H9 (cell line): Measurements from ENCODE around the gene PLXNB3. TPM values are rescaled to one million over a fixed set of nuclear protein-coding genes. Genes with fewer than 3 reads are reported as not detected.

ENCODE experiments used
- DNase-seq: peaks from one replicate; pipeline ENCODE4 v3.0.0-alpha.2; 2017
- H2AFZ ChIP-seq: one replicate; pipeline ENCODE4 v1.6.1; 2013; ENCODE audit warnings: mild to moderate bottlenecking, low read length, control low read depth, moderate library complexity
- H2AK5ac ChIP-seq: 2 replicates; pipeline ENCODE4 v1.6.1; 2013; ENCODE audit warnings: low read length, control low read depth, mixed read lengths; ENCODE audit not compliant: insufficient read length
- H2BK120ac ChIP-seq: one replicate; pipeline ENCODE4 v1.6.1; 2013; ENCODE audit warnings: low read depth, mild to moderate bottlenecking, low read length, control low read depth, inconsistent platforms; ENCODE audit not compliant: poor library complexity, severe bottlenecking
- H2BK12ac ChIP-seq: 2 replicates; pipeline ENCODE4 v1.6.1; 2013; ENCODE audit warnings: low read length, control low read depth, mixed read lengths, low read depth; ENCODE audit not compliant: insufficient read length
- H2BK15ac ChIP-seq: 2 replicates; pipeline ENCODE4 v1.6.1; 2013; ENCODE audit warnings: low read depth, low read length, control low read depth
- H2BK20ac ChIP-seq: one replicate; pipeline ENCODE4 v1.6.1; 2013; ENCODE audit warnings: low read depth, mild to moderate bottlenecking, low read length, control low read depth, inconsistent platforms; ENCODE audit not compliant: poor library complexity, severe bottlenecking
- H2BK5ac ChIP-seq: 2 replicates; pipeline ENCODE4 v1.6.1; 2013; ENCODE audit warnings: low read length, control low read depth, mixed read lengths; ENCODE audit not compliant: insufficient read length
- H3K14ac ChIP-seq: 2 replicates; pipeline ENCODE4 v1.6.1; 2013; ENCODE audit warnings: low read length, control low read depth; ENCODE audit not compliant: insufficient read depth
- H3K18ac ChIP-seq: 2 replicates; pipeline ENCODE4 v1.6.1; 2013; ENCODE audit warnings: low read depth, mild to moderate bottlenecking, mixed read lengths, low read length, control low read depth; ENCODE audit not compliant: insufficient read length
- H3K23ac ChIP-seq: 2 replicates; pipeline ENCODE4 v1.6.1; 2013; ENCODE audit warnings: low read length, control low read depth, mixed read lengths, low read depth; ENCODE audit not compliant: insufficient read length
- H3K23me2 ChIP-seq: 2 replicates; pipeline ENCODE4 v1.6.1; 2013; ENCODE audit warnings: low read depth, mild to moderate bottlenecking, mixed read lengths, low read length, control low read depth; ENCODE audit not compliant: insufficient read length, poor library complexity, severe bottlenecking
- H3K27ac ChIP-seq: 2 replicates; pipeline ENCODE4 v1.5.1; 2013; ENCODE audit warnings: low read length, control low read depth, mixed read lengths, low read depth; ENCODE audit not compliant: insufficient read length
- H3K27me3 ChIP-seq: 2 replicates; pipeline ENCODE4 v1.6.1; 2013; ENCODE audit warnings: low read length, control low read depth, inconsistent platforms; ENCODE audit not compliant: insufficient read depth
- H3K4ac ChIP-seq: 2 replicates; pipeline ENCODE4 v1.6.1; 2013; ENCODE audit warnings: low read depth, mild to moderate bottlenecking, control low read depth, inconsistent platforms, low read length, moderate library complexity
- H3K4me1 ChIP-seq: 2 replicates; pipeline ENCODE4 v1.6.1; 2013; ENCODE audit warnings: low read length, control low read depth, inconsistent platforms; ENCODE audit not compliant: insufficient read depth
- H3K4me2 ChIP-seq: 2 replicates; pipeline ENCODE4 v1.6.1; 2013; ENCODE audit warnings: low read length, control low read depth, mixed read lengths; ENCODE audit not compliant: insufficient read length, insufficient read depth
- H3K56ac ChIP-seq: 2 replicates; pipeline ENCODE4 v1.6.1; 2013; ENCODE audit warnings: low read depth, mild to moderate bottlenecking, mixed read lengths, low read length, control low read depth; ENCODE audit not compliant: insufficient read length
- H3K79me1 ChIP-seq: 2 replicates; pipeline ENCODE4 v1.6.1; 2013; ENCODE audit warnings: low read depth, mild to moderate bottlenecking, moderate library complexity, low read length, control low read depth, inconsistent platforms; ENCODE audit not compliant: insufficient read depth, poor library complexity, severe bottlenecking
- H3K79me2 ChIP-seq: 2 replicates; pipeline ENCODE4 v1.6.1; 2013; ENCODE audit warnings: low read length, control low read depth, inconsistent platforms; ENCODE audit not compliant: insufficient read depth
- H3K9ac ChIP-seq: 2 replicates; pipeline ENCODE4 v1.6.1; 2013; ENCODE audit warnings: low read length, control low read depth, mixed read lengths; ENCODE audit not compliant: insufficient read length; ENCODE audit errors: extremely low read depth
- H3K9me3 ChIP-seq: one replicate; pipeline ENCODE4 v1.6.1; 2013; ENCODE audit warnings: low read depth, low read length, inconsistent platforms; ENCODE audit not compliant: control insufficient read depth
- H3T11ph ChIP-seq: one replicate; pipeline ENCODE4 v1.6.1; 2013; ENCODE audit warnings: mild to moderate bottlenecking, low read length, control low read depth, inconsistent platforms
- H4K20me1 ChIP-seq: one replicate; pipeline ENCODE4 v1.6.1; 2013; ENCODE audit not compliant: control insufficient read depth, insufficient read length, insufficient read depth
- H4K5ac ChIP-seq: 2 replicates; pipeline ENCODE4 v1.6.1; 2013; ENCODE audit warnings: low read depth, mild to moderate bottlenecking, mixed read lengths, low read length, control low read depth; ENCODE audit not compliant: insufficient read length
- H4K8ac ChIP-seq: replicated peaks from 2 replicates; pipeline ENCODE4 v1.6.1; 2013; ENCODE audit warnings: low read length, control low read depth, mixed read lengths, low read depth; ENCODE audit not compliant: insufficient read length
- H4K91ac ChIP-seq: 2 replicates; pipeline ENCODE4 v1.6.1; 2013; ENCODE audit warnings: low read depth, mild to moderate bottlenecking, moderate library complexity, mixed read lengths, low read length, control low read depth; ENCODE audit not compliant: insufficient read length
- H3K27ac Mint-ChIP-seq, 3 experiments: 2 replicates in 2 of 3; 3 replicates in 1 of 3; pipeline ENCODE4 v1.8.0; 2020 to 2021; ENCODE audit warnings: mixed read lengths in 3 of 3, mild to moderate bottlenecking in 1 of 3, moderate library complexity in 1 of 3
- H3K27me3 Mint-ChIP-seq: 2 replicates; pipeline ENCODE4 v1.8.0; 2021; ENCODE audit warnings: low read depth, mild to moderate bottlenecking, moderate library complexity, mixed read lengths
- H3K36me3 Mint-ChIP-seq, 3 experiments: 2 replicates in 2 of 3; 3 replicates in 1 of 3; pipeline ENCODE4 v1.8.0; 2020 to 2021; ENCODE audit warnings: low read depth in 3 of 3, mixed read lengths in 3 of 3; ENCODE audit not compliant: insufficient read depth in 1 of 3
- H3K4me1 Mint-ChIP-seq, 2 experiments: 2 replicates each; pipeline ENCODE4 v1.8.0; 2020; ENCODE audit warnings: mixed read lengths in 2 of 2
- H3K4me3 Mint-ChIP-seq, 2 experiments: 2 replicates in 1 of 2; 3 replicates in 1 of 2; pipeline ENCODE4 v1.8.0; 2020 to 2021; ENCODE audit warnings: mild to moderate bottlenecking in 2 of 2, mixed read lengths in 2 of 2, moderate library complexity in 1 of 2
- H3K9me3 Mint-ChIP-seq, 2 experiments: 2 replicates in 1 of 2; 3 replicates in 1 of 2; pipeline ENCODE4 v1.8.0; 2020; ENCODE audit warnings: mild to moderate bottlenecking in 2 of 2, mixed read lengths in 2 of 2, moderate library complexity in 1 of 2
- CTCF ChIP-seq: fragments of 200-600 bp; sonication (generic); conservative IDR thresholded peaks from 3 replicates; pipeline ENCODE4 v1.8.0; 2021; ENCODE audit warnings: antibody characterized with exemption, mild to moderate bottlenecking
- WGBS: extraction: QIAGEN DNeasy Blood & Tissue Kit; methylation state at CpG from one replicate; pipeline ENCODE4 v1.1.7; 2013; ENCODE audit warnings: missing lambda C conversion rate, low lambda C conversion rate, mixed read lengths; ENCODE audit not compliant: insufficient read length; ENCODE audit errors: extremely low coverage; 5-methylcytosine and 5-hydroxymethylcytosine counted together
- total RNA-seq: library from RNA; stranded (reverse); gene quantifications from 2 replicates; pipeline ENCODE4 v1.2.1, GENCODE V29; 2021

Gene PLXNB3
- total RNA-seq, 1 experiment from 2014 or later, result 1.9 TPM

GRCh38 chrX:153781428-153782047 is 17.5 kb downstream of the PLXNB3 start:
- H3K4me1 Mint-ChIP-seq, result peaks cover 4 to 8% of the 10 kb centered on the region in 2 experiments
- no peak overlapping the region for H2BK20ac ChIP-seq
- H3K79me2 ChIP-seq, result no peaks in the 10 kb centered on the region
- no peak overlapping the region for H3K4me3 Mint-ChIP-seq
- no peak overlapping the region for H3K56ac ChIP-seq
- peaks cover 38 to 63% of the 10 kb centered on the region in 2 experiments for H3K9me3 Mint-ChIP-seq
- peaks cover 8% of the 10 kb centered on the region for H3K9me3 ChIP-seq
- no peak overlapping the region for H3K27ac Mint-ChIP-seq
- no peak for TF ChIP-seq CTCF
- no peak overlapping the region for H3T11ph ChIP-seq
- H3K4ac ChIP-seq, result no peak overlapping the region
- H3K18ac ChIP-seq, result no peak overlapping the region
- H3K27me3 Mint-ChIP-seq, result peaks cover 2% of the 10 kb centered on the region; the same call in 1 of the 2 replicates
- H2BK15ac ChIP-seq, result no peak overlapping the region
- DNase-seq, result no peak
- no peak overlapping the region for H3K4me2 ChIP-seq
- no peaks in the 10 kb centered on the region for H3K4me1 ChIP-seq
- no peak overlapping the region for H4K91ac ChIP-seq
- no CpG with 5 or more reads among the region's 24 CpGs for WGBS
- no peak overlapping the region for H3K23ac ChIP-seq
- no peak overlapping the region for H4K5ac ChIP-seq
- no peak overlapping the region for H2BK12ac ChIP-seq
- no peak overlapping the region for H2AK5ac ChIP-seq
- no peaks in the 10 kb centered on the region for H3K79me1 ChIP-seq
- no peaks in the 10 kb centered on the region for H4K20me1 ChIP-seq
- H3K9ac ChIP-seq, result no peak overlapping the region
- no peak overlapping the region for H4K8ac ChIP-seq
- H3K23me2 ChIP-seq, result no peaks in the 10 kb centered on the region
- H2BK5ac ChIP-seq, result no peak overlapping the region
- H2BK120ac ChIP-seq, result no peak overlapping the region
- no peak overlapping the region for H2AFZ ChIP-seq
- peaks cover 8 to 22% (median 9%) of the 10 kb centered on the region in 3 experiments; a peak in 6 of 7 replicates for H3K36me3 Mint-ChIP-seq
- no peaks in the 10 kb centered on the region for H3K27me3 ChIP-seq
- H3K14ac ChIP-seq, result no peak overlapping the region
- H3K27ac ChIP-seq, result no peak overlapping the region
